NT2/D1 (cell line): Measurements from ENCODE around the gene KIF7.

Experiments
- YY1 ChIP-seq: IDR thresholded peaks from 2 replicates; pipeline ENCODE4 v1.6.1; 2011; ENCODE audit not compliant: insufficient read length, insufficient read depth
- ZNF274 ChIP-seq: IDR thresholded peaks from 2 replicates; pipeline ENCODE4 v1.6.1; 2011; ENCODE audit warnings: mild to moderate bottlenecking, low read depth, low read length

DNA sequence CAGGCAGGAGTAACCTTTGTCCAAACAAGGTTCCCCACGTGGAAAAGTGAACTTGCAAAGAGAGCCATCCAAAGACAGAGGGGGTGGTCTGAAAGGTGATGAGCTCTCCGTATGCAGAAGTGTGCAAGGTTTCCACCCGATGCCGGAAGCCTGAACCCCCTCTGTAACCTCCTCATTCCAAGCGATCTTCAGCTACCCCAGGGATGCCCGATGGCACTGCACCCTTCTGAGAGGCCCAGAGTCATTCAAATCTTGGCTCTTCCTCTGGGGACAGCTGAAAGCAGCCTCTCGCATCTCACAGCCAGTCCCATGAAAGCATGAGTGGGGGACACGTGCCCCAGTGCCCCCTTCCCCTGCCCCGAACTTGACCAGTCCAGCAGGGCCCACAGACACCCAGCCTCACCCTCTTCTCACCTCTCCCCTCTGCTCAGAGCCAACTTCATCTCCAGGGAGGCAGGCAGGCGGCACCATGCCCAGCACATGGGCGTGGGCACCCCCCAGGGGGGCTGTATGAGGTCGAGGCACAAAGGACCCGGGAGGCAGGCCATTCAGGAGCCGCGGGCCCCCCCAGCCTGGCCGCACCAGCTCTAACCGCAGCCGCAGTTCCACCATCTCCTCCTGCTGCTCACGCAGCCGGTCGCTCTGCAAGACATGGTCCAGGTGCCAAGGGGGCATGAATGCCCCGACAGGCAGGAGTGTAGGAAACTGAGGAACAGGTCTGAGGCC lies 8.7 kb downstream of the KIF7 start:
- TF ChIP-seq YY1 (no peak), ZNF274 (no peak)
